BJ (cell line): ENCODE results near the gene CYYR1. TPM values are rescaled to one million over a fixed set of nuclear protein-coding genes. Genes with fewer than 3 reads are reported as not detected.

Source experiments
- CTCF ChIA-PET: fragments of 350-600 bp; formaldehyde crosslinking; extraction: SDS; loops from one replicate; lab custom pipeline; 2021; ENCODE audit warnings: antibody characterized with exemption, inconsistent platforms; lab: Yijun Ruan, JAX
- POLR2A ChIA-PET: fragments of 300-600 bp; sonication (Branson Sonifier 250); formaldehyde crosslinking; extraction: SDS; loops from one replicate; lab custom pipeline; 2021; ENCODE audit warnings: antibody characterized with exemption; lab: Charles Lee
- DNase-seq: peaks from one replicate; pipeline ENCODE4 v3.0.0-alpha.2; 2011; ENCODE audit warnings: low read depth
- H3K27me3 ChIP-seq: 2 replicates; pipeline ENCODE4 v1.6.0; 2011; ENCODE audit warnings: low read length; ENCODE audit not compliant: control insufficient read depth, insufficient read depth
- H3K36me3 ChIP-seq: 2 replicates; pipeline ENCODE4 v1.5.1; 2011; ENCODE audit warnings: low read length; ENCODE audit not compliant: control insufficient read depth, insufficient read depth
- H3K4me3 ChIP-seq: 2 replicates; pipeline ENCODE4 v1.5.1; 2011; ENCODE audit warnings: low read depth, mild to moderate bottlenecking, control low read depth, low read length
- polyA plus RNA-seq: library from polyadenylated mRNA; depleted of rRNA; stranded (reverse); fragments of >200 nt; gene quantifications from 2 replicates; pipeline ENCODE4 v1.2.3, GENCODE V29; 2011
- TF ChIP-seq, protein P1 (sequence below): IDR thresholded peaks from 2 replicates; pipeline ENCODE4 v1.5.1; 2011; ENCODE audit warnings: low read depth, mild to moderate bottlenecking, control low read depth, inconsistent platforms, low read length, moderate library complexity; ENCODE audit not compliant: insufficient read depth

The CYYR1 gene
- polyA plus RNA-seq, 1 experiment: not detected

DNA sequence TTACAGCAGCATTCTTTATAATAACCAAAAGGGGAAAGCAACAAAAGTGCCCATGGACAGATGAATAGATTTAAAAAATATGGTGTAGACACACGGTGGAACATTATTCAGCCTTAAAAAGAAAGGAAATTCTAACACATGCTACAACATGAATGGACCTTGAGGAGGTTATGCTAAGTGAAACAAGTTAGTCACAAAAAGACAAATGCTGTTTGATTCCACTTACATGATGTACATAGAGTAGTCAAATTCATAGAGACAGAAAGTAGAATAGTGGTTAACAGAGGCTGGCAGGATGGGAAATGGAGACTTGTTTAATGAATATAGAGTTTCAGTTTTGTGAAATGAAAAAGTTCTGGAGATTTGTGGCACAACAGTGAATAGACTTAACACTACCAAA is 151.4 kb downstream of the CYYR1 start:
- H3K4me3 ChIP-seq: no peak overlapping the region
- H3K27me3 ChIP-seq: no peaks in the 10 kb centered on the region
- ChIA-PET CTCF (no interaction called here), POLR2A (no interaction called here)
- no peaks in the 10 kb centered on the region for H3K36me3 ChIP-seq
- TF ChIP-seq, protein P1, sequence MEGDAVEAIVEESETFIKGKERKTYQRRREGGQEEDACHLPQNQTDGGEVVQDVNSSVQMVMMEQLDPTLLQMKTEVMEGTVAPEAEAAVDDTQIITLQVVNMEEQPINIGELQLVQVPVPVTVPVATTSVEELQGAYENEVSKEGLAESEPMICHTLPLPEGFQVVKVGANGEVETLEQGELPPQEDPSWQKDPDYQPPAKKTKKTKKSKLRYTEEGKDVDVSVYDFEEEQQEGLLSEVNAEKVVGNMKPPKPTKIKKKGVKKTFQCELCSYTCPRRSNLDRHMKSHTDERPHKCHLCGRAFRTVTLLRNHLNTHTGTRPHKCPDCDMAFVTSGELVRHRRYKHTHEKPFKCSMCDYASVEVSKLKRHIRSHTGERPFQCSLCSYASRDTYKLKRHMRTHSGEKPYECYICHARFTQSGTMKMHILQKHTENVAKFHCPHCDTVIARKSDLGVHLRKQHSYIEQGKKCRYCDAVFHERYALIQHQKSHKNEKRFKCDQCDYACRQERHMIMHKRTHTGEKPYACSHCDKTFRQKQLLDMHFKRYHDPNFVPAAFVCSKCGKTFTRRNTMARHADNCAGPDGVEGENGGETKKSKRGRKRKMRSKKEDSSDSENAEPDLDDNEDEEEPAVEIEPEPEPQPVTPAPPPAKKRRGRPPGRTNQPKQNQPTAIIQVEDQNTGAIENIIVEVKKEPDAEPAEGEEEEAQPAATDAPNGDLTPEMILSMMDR: no peak
- DNase-seq: no peak
